Endodermal cell (in vitro differentiated cells): ENCODE data around the gene DLG5. TPM values are rescaled to one million over a fixed set of nuclear protein-coding genes. Genes with fewer than 3 reads are reported as not detected.

Source experiments
- DNase-seq: peaks from one replicate; pipeline ENCODE4 v3.0.0-alpha.2; 2017
- H3K27ac ChIP-seq: 2 replicates; pipeline ENCODE4 v1.5.1; 2013; ENCODE audit warnings: mild to moderate bottlenecking, low read depth, low read length, moderate library complexity
- H3K27me3 ChIP-seq: 2 replicates; pipeline ENCODE4 v1.6.1; 2013; ENCODE audit warnings: mild to moderate bottlenecking, low read length, moderate library complexity; ENCODE audit not compliant: insufficient read depth, control insufficient read depth, poor library complexity, severe bottlenecking
- H3K36me3 ChIP-seq: 2 replicates; pipeline ENCODE4 v1.7.0; 2013; ENCODE audit warnings: mild to moderate bottlenecking, low read length, moderate library complexity; ENCODE audit not compliant: control insufficient read depth, insufficient read depth
- H3K4me1 ChIP-seq: one replicate; pipeline ENCODE4 v1.7.0; 2013; ENCODE audit warnings: low read length; ENCODE audit not compliant: control insufficient read depth, insufficient read depth
- H3K4me3 ChIP-seq: 2 replicates; pipeline ENCODE4 v1.5.1; 2013; ENCODE audit warnings: mild to moderate bottlenecking, low read length, moderate library complexity
- H3K9ac ChIP-seq: 2 replicates; pipeline ENCODE4 v1.6.1; 2013; ENCODE audit warnings: mild to moderate bottlenecking, low read length, moderate library complexity; ENCODE audit not compliant: poor library complexity, severe bottlenecking; ENCODE audit errors: extremely low read depth
- H3K9me3 ChIP-seq: 2 replicates; pipeline ENCODE4 v1.6.1; 2013; ENCODE audit warnings: mild to moderate bottlenecking, low read length, moderate library complexity; ENCODE audit not compliant: control insufficient read depth
- H3K27ac Mint-ChIP-seq: 2 replicates; pipeline ENCODE4 v1.8.0; 2020; ENCODE audit warnings: mixed read lengths
- H3K27me3 Mint-ChIP-seq: 2 replicates; pipeline ENCODE4 v1.8.0; 2021; ENCODE audit warnings: mild to moderate bottlenecking, mixed read lengths; ENCODE audit not compliant: insufficient read depth
- H3K36me3 Mint-ChIP-seq: 2 replicates; pipeline ENCODE4 v1.8.0; 2020; ENCODE audit warnings: low read depth, mixed read lengths
- H3K4me1 Mint-ChIP-seq: 2 replicates; pipeline ENCODE4 v1.8.0; 2020; ENCODE audit warnings: mixed read lengths
- H3K4me3 Mint-ChIP-seq: 2 replicates; pipeline ENCODE4 v1.8.0; 2020; ENCODE audit warnings: mild to moderate bottlenecking, moderate library complexity, mixed read lengths
- H3K9me3 Mint-ChIP-seq: 2 replicates; pipeline ENCODE4 v1.8.0; 2020; ENCODE audit warnings: mild to moderate bottlenecking, mixed read lengths
- WGBS, 2 experiments: methylation state at CpG; one replicate each; pipeline versions ENCODE4 v1.1.5 to v1.1.7; 2013; ENCODE audit warnings: missing lambda C conversion rate in 2 of 2, mixed read lengths in 1 of 2; ENCODE audit not compliant: insufficient coverage in 1 of 2, insufficient read length in 1 of 2; 5-methylcytosine and 5-hydroxymethylcytosine counted together
- total RNA-seq, 2 donors: library from RNA; stranded (reverse); fragmentation: NEBNext Ultra II Directional in 1 of 2; extraction: Animal tissue kit (Norgen Biotek cat#: 25700) in 1 of 2; gene quantifications; 2 replicates in 1 of 2; 3 replicates in 1 of 2; pipeline ENCODE4 v1.2.1, GENCODE V29; 2021
- TF ChIP-seq, protein P1 (sequence below): fragments of 200-600 bp; sonication (generic); conservative IDR thresholded peaks from 2 replicates; pipeline ENCODE4 v1.5.0; 2021; ENCODE audit warnings: antibody characterized with exemption, mild to moderate bottlenecking

The DLG5 gene
- total RNA-seq, 2 donors from 2014 or later: 79.4 to 83.4 TPM

DNA sequence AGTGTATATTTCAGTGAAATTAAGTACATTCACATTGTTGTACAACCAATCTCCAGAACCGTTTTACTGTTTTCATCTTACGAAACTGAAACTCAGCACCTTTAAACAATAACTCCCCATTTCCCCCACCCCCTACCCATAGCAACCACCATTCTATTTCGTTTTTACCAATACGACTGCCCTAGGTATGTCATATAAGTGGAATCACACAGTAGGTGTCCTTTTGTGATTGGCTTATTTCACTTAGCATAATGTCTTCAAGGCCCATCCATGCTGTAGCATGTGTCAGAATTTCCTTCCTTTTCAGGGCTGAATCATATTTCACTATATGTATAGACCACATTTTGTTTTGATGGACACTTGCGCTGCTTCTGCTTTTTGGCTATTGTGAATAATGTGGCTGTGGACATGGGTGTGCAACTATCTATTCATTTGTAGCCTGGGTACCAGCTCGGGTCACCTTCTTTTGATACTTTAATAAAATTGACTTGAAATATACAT lies 34.3 kb upstream of the DLG5 start:
- H3K27me3 ChIP-seq: no peaks in the 10 kb centered on the region
- TF ChIP-seq, protein P1, sequence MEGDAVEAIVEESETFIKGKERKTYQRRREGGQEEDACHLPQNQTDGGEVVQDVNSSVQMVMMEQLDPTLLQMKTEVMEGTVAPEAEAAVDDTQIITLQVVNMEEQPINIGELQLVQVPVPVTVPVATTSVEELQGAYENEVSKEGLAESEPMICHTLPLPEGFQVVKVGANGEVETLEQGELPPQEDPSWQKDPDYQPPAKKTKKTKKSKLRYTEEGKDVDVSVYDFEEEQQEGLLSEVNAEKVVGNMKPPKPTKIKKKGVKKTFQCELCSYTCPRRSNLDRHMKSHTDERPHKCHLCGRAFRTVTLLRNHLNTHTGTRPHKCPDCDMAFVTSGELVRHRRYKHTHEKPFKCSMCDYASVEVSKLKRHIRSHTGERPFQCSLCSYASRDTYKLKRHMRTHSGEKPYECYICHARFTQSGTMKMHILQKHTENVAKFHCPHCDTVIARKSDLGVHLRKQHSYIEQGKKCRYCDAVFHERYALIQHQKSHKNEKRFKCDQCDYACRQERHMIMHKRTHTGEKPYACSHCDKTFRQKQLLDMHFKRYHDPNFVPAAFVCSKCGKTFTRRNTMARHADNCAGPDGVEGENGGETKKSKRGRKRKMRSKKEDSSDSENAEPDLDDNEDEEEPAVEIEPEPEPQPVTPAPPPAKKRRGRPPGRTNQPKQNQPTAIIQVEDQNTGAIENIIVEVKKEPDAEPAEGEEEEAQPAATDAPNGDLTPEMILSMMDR: no peak
- H3K36me3 Mint-ChIP-seq: no peaks in the 10 kb centered on the region
- H3K4me3 ChIP-seq: no peak overlapping the region
- no peak overlapping the region for H3K9ac ChIP-seq
- no peaks in the 10 kb centered on the region for H3K36me3 ChIP-seq
- no peak overlapping the region for H3K4me3 Mint-ChIP-seq
- H3K9me3 Mint-ChIP-seq: peaks cover 24% of the 10 kb centered on the region
- peaks cover 20% of the 10 kb centered on the region for H3K9me3 ChIP-seq
- H3K27ac Mint-ChIP-seq: no peak overlapping the region
- no peaks in the 10 kb centered on the region for H3K4me1 ChIP-seq
- H3K27me3 Mint-ChIP-seq: peaks cover 14% of the 10 kb centered on the region
- 95% methylated on average over 6 of the region's 6 CpGs; no CpG with 5 or more reads in 1 of the 2 experiments for WGBS, 2 experiments
- H3K4me1 Mint-ChIP-seq: no peaks in the 10 kb centered on the region
- no peak overlapping the region for H3K27ac ChIP-seq
- DNase-seq: no peak

DNA sequence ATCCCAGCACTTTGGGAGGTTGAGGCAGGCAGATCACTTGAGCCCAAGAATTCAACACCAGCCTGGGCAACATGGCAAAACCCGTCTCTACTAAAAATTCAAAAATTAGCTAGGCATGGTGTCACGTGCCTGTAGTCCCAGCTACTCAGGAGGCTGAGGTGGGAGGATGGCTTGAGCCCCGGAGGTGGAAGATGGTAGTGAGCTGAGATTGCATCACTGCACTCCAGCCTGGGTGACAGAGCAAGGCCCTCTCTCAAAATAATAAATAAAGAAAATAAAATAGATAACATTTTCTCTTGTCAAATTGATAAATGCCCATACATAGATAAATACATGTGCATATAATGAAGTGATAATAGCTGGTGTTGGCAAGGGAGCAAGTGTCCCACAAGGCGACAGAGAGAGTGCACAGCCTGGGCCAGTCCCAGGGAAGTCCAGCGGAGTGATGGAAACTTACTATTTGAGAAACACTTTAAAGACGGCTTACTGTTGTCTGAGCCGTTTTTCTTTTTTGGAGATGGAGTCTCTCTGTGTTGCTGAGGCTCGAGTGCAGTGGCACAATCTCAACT lies 33.4 kb upstream of the DLG5 start:
- peaks cover 17% of the 10 kb centered on the region for H3K9me3 Mint-ChIP-seq
- H3K4me3 Mint-ChIP-seq: no peak overlapping the region
- peaks cover 4% of the 10 kb centered on the region for H3K4me1 Mint-ChIP-seq
- no peak overlapping the region for H3K27ac Mint-ChIP-seq
- Histone ChIP-seq H3K9me3 (peaks cover 14% of the 10 kb centered on the region), H3K4me1 (no peaks in the 10 kb centered on the region), H3K27ac (no peak overlapping the region), H3K27me3 (no peaks in the 10 kb centered on the region), H3K4me3 (no peak overlapping the region), H3K9ac (no peak overlapping the region), H3K36me3 (no peaks in the 10 kb centered on the region)
- 93 to 97% methylated on average over 5 to 8 of the region's 8 CpGs for WGBS, 2 experiments
- DNase-seq: no peak
- H3K27me3 Mint-ChIP-seq: peaks cover 14% of the 10 kb centered on the region
- TF ChIP-seq, protein P1: peak; percentile 53
- H3K36me3 Mint-ChIP-seq: no peaks in the 10 kb centered on the region

DNA sequence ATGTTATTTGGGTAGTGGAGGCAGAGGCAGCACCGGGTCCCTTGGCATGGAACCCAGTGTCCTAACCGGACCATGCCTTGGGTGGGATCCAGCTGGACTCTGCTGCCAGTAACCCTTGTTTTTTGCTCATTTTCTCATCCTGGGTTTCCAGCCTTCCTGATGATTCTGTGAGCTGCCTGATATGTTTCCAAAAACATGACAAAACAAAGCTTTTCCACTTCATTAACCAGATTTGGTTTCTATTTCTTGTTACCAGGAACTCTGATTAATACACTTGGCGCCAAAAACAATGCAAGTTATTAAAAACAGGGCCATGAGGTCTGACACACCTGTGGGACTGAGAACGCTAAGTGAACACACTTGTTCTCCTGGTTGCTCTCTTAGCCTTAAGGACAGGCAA lies 32.8 kb upstream of the DLG5 start:
- TF ChIP-seq, protein P1: no peak
- Histone ChIP-seq H3K9me3 (peaks cover 10% of the 10 kb centered on the region), H3K4me1 (no peaks in the 10 kb centered on the region), H3K27me3 (no peaks in the 10 kb centered on the region), H3K36me3 (no peaks in the 10 kb centered on the region), H3K27ac (no peak overlapping the region), H3K9ac (no peak overlapping the region), H3K4me3 (no peak overlapping the region)
- WGBS, 2 experiments: 86 to 87% methylated on average over 4 of the region's 4 CpGs
- peaks cover 13% of the 10 kb centered on the region for H3K9me3 Mint-ChIP-seq
- H3K36me3 Mint-ChIP-seq: no peaks in the 10 kb centered on the region
- DNase-seq: no peak
- H3K4me3 Mint-ChIP-seq: no peak overlapping the region
- peaks cover 14% of the 10 kb centered on the region for H3K27me3 Mint-ChIP-seq
- H3K27ac Mint-ChIP-seq: no peak overlapping the region
- H3K4me1 Mint-ChIP-seq: peaks cover 5% of the 10 kb centered on the region
